HG02798 (cell line): Measurements from ENCODE around the gene CPNE7.

Source experiments
- ATAC-seq: cut with Tn5 transposase; IDR thresholded peaks from one replicate; pipeline ENCODE4 v1.9.1; 2021; ENCODE audit warnings: mild to moderate bottlenecking; ENCODE audit not compliant: unreplicated experiment, poor library complexity

CPNE7 gene

DNA sequence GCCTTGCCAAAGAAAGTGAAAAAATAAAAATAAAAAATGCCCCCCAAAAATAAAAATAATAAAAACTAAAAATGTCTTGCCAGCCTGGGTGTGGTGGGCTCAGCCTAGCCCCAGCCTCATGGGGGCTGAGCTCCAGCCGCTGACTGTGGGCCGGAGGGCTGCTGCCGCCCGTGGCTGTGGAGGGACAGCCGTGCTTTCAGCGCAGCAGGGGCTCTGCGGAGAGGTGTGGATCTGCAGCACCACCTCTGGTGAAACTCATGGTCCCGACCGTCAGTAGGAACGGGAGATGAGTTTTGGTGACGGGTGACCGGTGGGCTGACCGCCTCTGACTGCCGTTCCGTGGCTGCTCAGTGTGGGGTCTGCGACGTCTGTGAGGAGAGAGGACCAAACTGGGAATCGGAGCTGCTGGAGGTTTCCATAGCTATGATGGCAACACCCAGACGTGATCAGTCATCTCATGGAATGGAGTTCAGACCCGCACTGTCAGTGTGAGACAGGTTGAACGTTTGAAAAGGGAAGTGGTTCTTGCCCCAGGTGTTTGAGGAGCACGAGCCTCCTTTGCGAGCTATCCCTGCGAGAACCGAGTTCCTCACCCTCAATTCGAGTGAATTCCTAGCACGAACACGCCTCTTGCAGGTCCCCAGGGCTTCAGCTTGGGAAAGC, 27.1 kb upstream of the CPNE7 start:
- no peak for ATAC-seq

DNA sequence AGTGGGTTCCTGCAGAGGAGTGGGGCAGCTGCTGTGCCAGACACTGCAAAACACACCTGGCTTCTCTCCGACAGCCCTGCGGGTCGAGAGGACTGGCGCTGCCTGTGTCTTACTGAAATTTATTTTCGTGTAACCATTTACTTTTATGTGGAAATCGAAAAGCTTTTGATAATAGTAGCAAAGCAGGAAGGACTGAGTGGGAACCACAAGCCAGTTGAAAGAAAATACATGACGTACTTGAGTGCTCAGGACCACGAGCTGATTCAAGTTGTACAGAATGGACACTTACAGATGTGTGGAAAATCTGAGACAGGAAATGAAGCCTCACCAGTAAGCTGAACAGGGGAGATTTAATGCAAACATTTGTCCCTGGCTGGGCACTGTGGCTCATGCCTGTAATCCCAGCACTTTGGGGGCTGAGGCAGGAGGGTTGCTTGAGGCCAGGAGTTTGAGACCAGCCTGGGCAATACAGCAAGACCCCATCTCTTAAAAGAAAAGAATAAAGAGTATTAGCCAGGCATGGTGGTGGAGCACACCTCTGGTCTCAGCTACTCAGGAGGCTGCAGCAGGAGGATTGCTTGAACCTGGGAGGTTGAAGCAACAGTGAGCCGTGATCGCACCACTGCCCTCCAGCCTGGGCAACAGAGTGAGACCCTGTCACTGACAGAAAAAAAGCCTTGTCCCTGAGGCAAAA, 26.4 kb upstream of the CPNE7 start:
- ATAC-seq = no peak

DNA sequence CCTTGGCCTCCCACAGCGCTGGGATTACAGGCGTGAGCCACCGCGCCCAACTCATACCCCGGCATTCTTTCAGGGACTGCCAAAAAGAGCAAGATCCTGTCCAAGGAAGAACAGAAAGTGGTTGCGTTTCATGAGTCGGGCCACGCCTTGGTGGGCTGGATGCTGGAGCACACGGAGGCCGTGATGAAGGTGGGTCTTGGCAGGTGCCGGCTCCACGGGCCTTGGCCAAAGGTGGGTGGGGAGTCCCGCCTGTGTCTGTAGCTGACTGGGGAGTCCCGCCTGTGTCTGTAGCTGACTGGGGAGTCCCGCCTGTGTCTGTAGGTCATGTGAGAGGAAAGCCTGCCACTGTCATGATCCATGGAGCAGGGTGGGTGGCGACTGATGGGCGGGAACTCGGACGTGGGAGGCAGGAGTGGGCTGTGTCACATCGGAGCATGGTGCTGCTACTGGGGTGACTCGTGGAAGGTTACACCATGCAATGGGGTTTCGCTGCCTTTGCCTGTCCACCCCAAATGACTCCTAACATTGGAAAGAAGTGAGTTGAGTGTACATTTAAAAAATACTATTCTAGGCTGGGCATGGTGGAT, 25.0 kb upstream of the CPNE7 start:
- ATAC-seq = no peak

DNA sequence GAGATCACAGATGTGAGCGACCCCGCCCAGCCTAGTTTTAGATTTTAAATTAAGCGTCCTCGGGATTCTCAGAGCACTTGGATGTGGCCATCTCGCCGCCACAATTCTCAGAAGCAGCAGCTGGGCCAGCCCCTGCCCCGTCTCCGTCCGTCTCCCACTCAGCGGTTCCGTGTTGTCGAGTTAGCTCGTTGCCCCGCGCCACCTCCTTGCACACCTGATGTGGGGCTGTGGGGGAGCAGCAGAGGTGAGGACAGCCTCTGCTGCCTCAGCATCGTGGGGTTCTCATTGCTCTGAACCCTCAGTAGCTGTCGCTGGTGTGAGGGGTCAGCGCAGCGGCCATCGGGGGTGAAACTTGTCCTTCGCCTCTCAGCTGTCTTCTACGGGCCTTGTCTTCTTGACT, 23.2 kb upstream of the CPNE7 start:
- ATAC-seq = no peak

DNA sequence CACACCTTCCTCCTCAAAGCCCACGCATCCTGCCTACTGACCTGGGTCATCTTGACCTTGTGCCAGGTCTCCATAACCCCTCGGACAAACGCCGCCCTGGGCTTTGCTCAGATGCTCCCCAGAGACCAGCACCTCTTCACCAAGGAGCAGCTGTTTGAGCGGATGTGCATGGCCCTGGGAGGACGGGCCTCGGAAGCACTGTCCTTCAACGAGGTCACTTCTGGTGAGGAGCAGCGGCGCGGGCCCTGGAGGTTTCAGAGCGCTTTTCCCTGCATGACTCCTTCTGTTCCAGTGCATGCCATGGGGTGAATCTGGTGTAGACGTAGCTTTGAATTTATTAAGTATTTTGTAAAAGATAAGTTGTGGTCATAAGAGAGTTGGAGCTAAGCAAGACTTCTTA, 22.6 kb upstream of the CPNE7 start:
- ATAC-seq = no peak

DNA sequence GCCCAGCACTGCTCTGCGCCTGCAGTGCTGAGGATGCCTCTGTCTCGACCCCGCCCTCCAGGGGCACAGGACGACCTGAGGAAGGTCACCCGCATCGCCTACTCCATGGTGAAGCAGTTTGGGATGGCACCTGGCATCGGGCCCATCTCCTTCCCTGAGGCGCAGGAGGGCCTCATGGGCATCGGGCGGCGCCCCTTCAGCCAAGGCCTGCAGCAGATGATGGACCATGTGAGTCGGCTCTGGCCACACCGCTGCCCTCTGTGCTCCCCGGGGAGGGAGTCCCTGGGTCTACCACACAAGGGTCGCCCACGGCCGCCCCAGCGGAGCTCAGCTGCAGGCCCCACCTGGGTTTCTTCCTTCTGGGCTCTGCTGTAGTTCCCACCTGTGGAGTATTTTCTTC, 21.8 kb upstream of the CPNE7 start:
- no peak for ATAC-seq

DNA sequence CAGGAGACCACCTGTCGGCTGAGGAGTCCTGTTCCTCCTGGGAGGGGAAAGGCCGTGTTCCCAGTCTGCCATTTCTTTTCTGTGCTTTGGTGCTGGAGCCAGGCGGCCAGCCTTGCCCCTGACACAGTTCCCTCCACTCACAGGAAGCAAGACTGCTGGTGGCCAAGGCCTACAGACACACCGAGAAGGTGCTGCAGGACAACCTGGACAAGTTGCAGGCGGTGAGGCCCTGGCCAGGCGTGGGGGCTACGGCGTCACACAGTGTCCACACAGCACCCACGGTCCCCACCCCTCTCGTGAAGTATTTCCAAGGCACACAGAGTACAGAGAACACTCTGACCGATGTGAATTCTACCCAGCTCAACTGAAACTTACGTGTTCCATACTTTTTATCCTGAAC, 21.2 kb upstream of the CPNE7 start:
- ATAC-seq = no peak

DNA sequence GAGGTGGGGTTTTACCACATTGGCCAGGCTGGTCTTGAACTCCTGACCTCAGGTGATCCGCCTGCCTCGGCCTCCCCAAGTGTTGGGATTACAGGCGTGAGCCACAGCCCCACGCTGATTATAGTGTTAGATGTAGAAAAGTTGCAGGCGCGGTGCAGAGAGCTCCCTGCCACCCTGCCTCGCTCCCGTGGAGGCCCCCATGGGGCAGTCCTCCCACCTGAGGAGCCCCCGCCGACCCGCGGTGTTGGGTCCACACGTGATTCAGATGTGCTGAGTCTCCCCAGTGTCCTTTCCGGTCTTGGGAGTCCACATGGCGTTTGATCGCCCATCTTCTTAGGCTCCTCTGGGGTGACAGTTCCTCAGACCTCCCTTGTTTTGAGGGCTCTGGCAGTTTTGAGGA, 20.3 kb upstream of the CPNE7 start:
- ATAC-seq = no peak

DNA sequence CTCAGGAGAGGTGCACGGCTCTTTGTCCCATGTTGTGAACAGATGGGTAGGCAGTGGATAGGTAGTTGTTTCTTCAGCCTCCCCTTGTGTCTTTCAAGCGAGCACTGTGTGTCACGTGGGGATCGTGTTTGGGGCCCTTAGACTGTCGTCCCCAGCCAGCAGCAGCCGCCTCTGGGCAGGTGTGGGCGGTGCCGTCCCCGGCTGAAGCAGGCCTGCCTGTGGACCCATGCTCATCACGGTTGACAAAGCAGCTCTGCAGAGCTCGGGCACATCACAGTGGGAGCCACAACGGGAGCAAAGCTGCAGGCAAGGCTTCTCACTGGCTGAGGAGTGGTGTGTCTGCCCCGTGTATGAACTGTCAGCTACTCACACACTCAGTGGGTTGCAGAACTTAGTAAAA, 19.8 kb upstream of the CPNE7 start:
- ATAC-seq = no peak

DNA sequence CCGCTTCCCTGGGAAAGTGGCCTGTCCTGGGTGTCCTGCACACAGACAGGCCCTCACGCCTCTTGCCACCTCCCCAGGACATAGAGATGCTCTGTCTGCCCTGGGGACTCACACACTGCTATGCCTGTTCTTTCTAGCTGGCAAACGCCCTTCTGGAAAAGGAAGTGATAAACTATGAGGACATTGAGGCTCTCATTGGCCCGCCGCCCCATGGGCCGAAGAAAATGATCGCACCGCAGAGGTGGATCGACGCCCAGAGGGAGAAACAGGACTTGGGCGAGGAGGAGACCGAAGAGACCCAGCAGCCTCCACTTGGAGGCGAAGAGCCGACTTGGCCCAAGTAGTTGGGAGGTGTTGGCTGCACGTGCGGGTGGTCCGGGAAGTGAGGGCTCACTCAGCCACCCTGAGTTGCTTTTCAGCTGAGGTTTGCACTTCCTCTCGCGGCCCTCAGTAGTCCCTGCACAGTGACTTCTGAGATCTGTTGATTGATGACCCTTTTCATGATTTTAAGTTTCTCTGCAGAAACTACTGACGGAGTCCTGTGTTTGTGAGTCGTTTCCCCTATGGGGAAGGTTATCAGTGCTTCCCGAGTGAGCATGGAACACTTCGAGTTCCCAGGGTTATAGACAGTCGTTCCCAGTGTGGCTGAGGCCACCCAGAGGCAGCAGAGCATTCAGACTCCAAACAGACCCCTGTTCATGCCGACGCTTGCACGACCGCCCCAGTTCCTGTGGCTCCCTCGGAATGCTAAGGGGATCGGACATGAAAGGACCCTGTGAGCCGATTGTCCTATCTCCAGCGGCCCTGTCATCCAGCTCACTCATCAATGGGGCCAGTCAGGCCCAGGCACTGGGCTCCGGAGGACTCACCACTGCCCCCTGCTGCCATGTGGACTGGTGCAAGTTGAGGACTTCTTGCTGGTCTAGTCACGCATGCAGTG, 18.5 kb upstream of the CPNE7 start:
- no peak for ATAC-seq

DNA sequence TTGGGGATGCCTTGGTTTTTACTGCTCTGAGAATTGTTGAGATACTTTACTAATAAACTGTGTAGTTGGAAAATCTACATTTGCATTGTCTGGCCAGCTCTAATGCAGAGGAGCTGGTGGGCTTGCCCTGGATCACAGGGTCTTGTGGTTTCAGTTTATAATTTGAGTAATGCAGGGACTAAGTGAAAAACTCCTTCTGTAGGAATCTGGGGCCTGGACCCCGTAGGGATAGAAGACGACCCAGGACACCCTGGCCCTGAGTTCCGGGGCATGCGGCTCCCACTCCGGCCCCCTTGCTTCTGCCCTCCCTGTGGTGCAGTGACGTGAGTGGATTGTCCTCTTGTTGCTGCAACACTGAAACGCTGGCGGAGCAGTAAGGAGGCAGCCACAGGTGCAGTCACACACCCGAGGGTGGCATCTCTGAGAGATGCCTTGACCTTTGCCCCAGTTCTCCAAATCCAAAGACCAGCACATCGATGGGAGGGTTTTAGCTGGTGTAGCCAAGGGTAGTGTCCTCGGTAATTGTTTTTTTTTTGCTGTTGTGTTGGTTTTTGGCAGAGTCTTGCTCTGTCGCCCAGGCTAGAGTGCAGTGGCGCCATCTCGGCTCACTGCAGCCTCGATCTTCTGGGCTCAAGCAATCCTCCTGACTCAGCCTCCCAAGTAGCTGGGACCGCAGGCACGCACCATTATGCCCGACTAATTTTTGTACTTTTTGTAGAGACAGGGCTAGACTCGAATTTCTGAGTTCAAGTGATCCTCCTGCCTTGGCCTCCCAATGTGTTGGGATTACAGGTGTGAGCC, 17.7 kb upstream of the CPNE7 start:
- no peak for ATAC-seq

DNA sequence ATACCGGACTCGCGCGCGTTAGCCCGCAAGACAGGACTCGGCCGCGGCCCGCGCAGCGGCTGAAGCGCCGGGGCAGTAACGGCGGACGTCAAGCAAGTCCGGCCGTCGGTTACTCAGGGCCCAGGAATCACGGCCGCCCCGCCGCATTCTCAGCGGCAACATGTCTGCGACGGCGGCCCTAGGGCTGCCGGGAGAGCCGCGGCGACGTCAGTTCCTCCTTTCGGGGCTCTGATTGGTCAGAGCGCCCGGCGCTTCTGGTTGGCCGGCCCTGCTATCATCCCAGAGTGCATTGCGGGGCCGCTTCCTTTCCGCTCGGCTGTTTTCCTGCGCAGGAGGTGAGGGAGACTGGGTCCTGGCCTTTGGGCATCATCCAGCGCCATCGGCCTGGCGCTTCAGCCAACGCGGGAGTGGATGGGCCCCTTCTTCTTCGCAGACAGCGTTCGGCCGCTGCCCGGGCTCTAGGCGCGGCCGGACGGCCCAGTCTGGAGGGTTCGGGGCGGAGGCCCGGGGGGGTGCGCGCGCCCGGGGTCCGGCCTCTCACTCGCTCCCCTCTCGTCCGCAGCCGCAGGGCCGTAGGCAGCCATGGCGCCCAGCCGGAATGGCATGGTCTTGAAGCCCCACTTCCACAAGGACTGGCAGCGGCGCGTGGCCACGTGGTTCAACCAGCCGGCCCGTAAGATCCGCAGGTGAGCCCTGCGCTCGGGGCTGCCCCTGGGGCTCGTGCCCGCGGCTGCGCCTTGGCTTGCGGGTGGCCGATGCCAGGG, 15.0 kb upstream of the CPNE7 start, which contains the start of gene RPL13:
RPL13 (plus strand) TSS at position 305 of the 764 bp plus-strand sequence; CDS start at position 583, 278 bp downstream.
- peak; percentile 90 for ATAC-seq

DNA sequence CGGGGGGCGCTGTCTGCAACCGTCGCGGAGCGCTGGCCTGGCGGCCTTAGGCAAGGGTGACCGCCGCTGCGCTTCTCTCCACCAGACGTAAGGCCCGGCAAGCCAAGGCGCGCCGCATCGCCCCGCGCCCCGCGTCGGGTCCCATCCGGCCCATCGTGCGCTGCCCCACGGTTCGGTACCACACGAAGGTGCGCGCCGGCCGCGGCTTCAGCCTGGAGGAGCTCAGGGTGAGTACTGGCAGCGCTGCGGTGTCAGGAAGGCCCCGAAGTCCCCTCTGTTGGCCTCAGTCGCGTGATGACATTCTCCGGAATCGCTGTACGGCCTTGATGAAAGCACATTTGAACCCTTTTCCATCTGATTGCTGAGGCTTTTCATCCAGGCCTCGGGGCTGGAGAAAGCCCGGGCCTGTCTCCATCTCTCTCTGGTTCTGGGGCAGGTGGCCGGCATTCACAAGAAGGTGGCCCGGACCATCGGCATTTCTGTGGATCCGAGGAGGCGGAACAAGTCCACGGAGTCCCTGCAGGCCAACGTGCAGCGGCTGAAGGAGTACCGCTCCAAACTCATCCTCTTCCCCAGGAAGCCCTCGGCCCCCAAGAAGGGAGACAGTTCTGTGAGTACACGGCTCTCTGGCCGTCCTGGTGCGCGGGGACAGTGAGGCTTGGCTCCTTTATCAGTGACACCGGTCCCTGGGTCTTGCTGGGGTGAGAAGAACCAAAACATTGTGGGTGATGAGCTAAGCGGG, 14.2 kb upstream of the CPNE7 start:
- no peak for ATAC-seq

DNA sequence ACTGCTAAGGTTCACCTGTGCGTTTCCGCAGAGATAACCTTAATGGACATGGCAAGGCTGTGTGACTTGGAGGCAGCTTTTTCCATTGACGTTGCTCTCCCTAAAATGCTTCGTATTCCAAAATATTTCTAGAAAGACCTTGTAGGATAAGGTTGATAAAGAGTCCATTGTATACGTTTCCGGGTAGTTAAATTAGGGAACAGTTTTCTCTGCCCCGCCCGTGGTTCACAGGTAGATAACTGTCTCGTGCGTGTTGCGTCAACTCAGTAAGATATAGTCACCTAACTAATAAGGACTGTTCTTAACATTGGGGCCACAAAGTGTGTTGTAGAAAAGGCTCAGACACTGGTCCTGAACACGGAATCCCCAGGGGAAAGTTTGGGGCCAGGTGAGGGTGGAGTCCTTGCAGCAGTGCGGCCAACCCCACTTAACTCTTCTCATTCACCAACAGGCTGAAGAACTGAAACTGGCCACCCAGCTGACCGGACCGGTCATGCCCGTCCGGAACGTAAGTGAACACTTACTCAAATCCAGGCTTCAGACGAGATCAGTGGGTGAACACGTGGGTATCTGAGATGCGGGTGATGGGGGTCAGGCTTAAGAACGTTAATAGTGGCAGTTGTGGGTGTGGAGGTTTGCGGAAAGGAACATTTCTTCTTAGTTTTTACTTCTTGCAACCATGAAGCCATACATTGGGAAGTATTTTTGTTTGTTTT, 13.5 kb upstream of the CPNE7 start:
- no peak for ATAC-seq

DNA sequence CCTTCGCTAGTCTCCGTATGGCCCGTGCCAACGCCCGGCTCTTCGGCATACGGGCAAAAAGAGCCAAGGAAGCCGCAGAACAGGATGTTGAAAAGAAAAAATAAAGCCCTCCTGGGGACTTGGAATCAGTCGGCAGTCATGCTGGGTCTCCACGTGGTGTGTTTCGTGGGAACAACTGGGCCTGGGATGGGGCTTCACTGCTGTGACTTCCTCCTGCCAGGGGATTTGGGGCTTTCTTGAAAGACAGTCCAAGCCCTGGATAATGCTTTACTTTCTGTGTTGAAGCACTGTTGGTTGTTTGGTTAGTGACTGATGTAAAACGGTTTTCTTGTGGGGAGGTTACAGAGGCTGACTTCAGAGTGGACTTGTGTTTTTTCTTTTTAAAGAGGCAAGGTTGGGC, 12.6 kb upstream of the CPNE7 start:
- ATAC-seq = no peak

DNA sequence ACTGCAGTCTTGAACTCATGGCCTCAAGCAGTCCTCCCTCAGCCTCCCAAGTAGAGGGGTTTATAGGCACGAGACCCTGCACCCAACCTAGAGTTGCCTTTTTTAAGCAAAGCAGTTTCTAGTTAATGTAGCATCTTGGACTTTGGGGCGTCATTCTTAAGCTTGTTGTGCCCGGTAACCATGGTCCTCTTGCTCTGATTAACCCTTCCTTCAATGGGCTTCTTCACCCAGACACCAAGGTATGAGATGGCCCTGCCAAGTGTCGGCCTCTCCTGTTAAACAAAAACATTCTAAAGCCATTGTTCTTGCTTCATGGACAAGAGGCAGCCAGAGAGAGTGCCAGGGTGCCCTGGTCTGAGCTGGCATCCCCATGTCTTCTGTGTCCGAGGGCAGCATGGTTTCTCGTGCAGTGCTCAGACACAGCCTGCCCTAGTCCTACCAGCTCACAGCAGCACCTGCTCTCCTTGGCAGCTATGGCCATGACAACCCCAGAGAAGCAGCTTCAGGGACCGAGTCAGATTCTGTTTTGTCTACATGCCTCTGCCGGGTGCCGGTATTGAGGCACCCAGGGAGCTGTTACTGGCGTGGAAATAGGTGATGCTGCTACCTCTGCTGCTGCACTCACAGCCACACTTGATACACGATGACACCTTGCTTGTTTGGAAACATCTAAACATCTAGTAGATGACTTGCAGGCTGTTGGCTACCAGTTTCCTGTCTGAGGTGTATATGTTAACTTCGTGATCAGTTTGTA, 11.7 kb upstream of the CPNE7 start:
- ATAC-seq = no peak
